GM18520 (cell line): ENCODE measurements around the gene CRYZL1.

Experiments used
- ATAC-seq: cut with Tn5 transposase; IDR thresholded peaks from one replicate; pipeline ENCODE4 v1.9.1; 2021; ENCODE audit not compliant: unreplicated experiment

The CRYZL1 gene

GRCh38 chr21:33566514-33566913 is 75.0 kb downstream of the CRYZL1 start:
- ATAC-seq, result no peak

- ATAC-seq, result no peak
Observed at GRCh38 chr21:33562389-33562788, 79.2 kb downstream of the CRYZL1 start.

DNA sequence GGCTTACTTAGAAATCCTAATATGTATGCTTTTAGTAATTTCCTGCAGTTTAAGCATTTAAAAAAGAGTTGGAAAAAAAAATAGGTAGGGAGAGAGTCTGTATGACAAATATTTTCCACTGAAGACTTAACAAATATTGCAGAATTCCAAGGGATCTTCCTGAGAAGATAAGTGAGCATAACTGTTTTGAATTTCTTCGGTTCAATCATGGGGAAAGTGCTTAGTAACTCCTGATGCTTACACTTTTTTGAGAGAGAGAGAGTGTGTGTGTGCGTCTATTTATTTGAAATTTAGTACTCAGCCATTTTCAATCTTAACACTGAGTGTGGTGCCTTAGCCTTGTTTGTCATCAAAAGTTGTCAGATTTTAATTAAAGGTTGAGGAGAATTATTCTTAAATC is 80.2 kb downstream of the CRYZL1 start:
- ATAC-seq, result no peak

- ATAC-seq, result no peak
Observed at GRCh38 chr21:33560965-33561364, 80.6 kb downstream of the CRYZL1 start.

DNA sequence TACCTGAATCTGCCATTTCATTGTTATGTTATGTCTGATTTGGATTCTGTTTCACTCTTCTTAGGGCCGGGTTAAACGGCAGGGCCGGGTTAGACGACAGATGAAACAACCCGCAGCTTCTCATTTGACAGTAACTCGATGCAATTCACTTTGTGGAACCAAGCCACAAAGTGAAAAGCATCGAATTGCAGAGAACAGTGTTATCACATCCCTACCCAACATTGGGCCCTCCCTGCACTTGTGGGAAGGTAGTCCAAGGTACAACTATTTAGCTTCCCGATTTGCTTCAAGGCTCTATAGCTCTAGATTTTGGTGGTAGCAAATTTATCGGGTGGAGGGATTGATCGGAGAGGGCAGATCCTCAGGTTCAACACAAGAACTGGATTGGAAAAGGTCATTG is 81.7 kb downstream of the CRYZL1 start:
- ATAC-seq, result no peak

GRCh38 chr21:33558777-33559421 is 82.6 kb downstream of the CRYZL1 start:
- no peak for ATAC-seq

GRCh38 chr21:33557447-33557846 is 84.1 kb downstream of the CRYZL1 start:
- ATAC-seq, result no peak

- no peak for ATAC-seq
Observed at GRCh38 chr21:33554982-33555344, 86.6 kb downstream of the CRYZL1 start.

GRCh38 chr21:33554236-33554981 is 87.1 kb downstream of the CRYZL1 start:
- ATAC-seq, result no peak

DNA sequence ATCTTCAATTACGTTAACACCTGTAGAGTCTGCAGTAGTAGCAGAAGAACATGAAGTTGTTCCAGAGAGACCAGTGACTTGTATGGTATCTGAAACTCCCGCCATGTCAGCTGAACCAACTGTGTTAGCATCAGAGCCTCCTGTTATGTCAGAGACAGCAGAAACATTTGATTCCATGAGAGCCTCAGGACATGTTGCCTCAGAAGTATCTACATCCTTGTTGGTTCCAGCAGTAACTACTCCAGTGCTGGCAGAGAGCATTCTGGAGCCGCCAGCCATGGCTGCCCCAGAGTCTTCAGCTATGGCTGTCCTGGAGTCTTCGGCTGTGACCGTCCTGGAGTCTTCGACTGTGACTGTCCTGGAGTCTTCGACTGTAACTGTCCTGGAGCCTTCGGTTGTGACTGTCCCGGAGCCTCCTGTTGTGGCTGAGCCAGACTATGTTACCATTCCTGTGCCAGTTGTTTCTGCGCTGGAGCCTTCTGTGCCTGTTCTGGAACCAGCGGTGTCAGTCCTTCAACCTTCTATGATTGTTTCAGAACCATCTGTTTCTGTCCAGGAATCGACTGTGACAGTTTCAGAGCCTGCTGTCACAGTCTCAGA is 88.4 kb downstream of the CRYZL1 start:
- ATAC-seq, result no peak

GRCh38 chr21:33552093-33552998 is 89.2 kb downstream of the CRYZL1 start:
- no peak for ATAC-seq

DNA sequence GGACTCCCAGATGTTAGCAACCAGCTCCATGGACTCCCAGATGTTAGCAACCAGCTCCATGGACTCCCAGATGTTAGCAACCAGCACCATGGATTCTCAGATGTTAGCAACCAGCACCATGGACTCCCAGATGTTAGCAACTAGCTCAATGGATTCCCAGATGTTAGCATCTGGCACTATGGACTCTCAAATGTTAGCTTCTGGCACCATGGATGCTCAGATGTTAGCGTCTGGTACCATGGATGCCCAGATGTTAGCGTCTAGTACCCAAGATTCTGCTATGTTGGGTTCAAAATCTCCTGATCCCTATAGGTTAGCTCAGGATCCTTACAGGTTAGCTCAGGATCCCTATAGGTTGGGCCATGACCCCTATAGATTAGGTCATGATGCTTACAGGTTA is 89.9 kb downstream of the CRYZL1 start:
- no peak for ATAC-seq

DNA sequence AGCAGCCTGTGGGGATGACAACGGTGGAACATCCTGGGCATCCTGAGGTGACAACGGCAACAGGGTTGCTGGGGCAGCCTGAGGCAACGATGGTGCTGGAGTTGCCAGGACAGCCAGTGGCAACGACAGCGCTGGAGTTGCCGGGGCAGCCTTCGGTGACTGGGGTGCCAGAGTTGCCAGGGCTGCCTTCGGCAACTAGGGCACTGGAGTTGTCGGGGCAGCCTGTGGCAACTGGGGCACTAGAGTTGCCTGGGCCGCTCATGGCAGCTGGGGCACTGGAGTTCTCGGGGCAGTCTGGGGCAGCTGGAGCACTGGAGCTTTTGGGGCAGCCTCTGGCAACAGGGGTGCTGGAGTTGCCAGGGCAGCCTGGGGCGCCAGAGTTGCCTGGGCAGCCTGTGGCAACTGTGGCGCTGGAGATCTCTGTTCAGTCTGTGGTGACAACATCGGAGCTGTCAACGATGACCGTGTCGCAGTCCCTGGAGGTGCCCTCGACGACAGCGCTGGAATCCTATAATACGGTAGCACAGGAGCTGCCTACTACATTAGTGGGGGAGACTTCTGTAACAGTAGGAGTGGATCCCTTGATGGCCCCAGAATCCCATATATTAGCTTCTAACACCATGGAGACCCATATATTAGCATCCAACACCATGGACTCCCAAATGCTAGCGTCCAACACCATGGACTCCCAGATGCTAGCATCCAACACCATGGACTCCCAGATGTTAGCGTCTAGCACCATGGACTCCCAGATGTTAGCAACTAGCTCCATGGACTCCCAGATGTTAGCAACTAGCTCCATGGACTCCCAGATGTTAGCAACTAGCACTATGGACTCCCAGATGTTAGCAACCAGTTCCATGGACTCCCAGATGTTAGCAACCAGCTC is 90.5 kb downstream of the CRYZL1 start:
- ATAC-seq, result no peak

DNA sequence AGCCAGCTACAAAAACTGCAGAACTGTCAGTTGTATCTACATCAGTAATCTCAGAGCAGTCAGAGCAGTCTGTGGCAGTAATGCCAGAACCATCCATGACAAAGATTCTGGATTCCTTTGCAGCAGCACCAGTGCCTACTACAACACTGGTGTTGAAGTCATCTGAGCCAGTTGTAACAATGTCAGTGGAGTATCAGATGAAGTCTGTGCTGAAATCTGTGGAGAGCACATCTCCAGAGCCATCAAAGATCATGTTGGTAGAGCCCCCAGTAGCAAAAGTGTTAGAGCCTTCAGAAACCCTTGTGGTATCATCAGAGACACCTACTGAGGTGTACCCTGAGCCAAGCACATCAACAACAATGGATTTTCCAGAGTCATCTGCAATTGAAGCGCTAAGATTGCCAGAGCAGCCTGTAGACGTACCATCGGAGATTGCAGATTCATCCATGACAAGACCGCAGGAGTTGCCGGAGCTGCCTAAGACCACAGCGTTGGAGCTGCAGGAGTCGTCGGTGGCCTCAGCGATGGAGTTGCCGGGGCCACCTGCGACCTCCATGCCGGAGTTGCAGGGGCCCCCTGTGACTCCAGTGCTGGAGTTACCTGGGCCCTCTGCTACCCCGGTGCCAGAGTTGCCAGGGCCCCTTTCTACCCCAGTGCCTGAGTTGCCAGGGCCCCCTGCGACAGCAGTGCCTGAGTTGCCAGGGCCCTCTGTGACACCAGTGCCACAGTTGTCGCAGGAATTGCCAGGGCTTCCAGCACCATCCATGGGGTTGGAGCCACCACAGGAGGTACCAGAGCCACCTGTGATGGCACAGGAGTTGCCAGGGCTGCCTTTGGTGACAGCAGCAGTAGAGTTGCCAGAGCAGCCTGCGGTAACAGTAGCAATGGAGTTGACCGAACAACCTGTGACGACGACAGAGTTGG is 91.4 kb downstream of the CRYZL1 start:
- no peak for ATAC-seq

GRCh38 chr21:33546086-33546485 is 95.5 kb downstream of the CRYZL1 start:
- ATAC-seq, result no peak

DNA sequence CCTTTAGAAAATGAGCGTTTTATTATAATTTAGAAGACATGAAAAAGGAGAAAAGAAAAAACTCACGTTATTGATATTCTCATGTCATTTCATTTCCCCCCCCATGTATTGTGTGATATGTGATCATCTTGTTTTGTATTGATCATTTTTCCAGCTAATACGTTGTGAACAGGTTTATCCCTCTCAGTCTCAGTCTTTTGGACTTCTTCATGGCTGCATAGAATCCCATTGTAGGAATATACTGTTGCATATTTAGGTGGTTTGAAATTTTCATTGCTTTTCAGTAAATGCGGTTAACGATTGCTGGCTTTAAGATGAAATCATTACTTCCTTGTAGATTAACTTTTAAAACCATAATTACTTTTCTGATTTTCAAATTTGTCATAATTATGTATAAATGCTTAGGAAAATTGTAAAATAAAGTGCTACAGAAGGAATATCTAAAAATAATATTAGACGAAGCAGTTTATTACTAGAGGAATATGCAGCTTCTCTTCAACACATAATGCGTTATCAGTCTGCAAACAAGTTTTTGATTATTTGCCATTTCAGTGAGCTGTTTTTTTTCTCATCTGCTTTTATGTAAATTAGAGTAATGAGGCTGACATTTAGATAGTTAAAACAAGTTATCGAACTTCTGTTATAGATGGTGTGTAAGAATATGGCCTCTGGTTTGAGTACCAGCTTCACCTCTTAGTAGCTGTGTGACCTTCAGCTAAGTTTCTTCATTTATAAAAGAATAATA is 96.9 kb downstream of the CRYZL1 start:
- ATAC-seq, result no peak

DNA sequence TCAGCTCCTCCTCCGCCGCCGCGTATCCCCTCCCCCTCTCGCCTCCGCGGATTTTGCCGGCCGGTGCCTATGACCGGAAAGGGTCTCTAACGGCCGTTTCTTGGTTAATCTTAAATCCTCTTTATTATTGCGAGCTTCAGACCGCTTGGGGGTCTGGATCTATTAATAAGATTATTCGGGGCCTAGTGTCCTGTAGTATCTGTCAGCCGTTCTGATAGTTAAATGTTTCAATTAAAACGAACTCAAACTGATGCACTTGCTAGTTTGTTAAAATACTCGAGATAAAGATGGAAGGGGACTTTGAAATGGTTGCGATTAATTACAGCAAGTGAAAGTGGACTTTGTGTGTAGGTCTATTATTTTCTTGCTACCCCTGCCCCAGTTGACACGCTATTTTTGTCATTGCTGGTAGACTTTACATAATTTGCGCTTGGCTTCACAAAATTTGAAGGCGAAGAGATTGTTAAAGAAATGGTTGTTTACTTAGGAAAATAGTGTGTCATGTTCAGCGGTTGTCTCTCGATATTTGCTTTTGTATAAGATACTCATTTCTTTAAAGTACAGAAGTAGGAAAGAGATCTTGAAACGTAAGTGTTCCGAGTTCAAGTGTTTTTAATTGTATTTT is 97.9 kb downstream of the CRYZL1 start:
- no peak for ATAC-seq
